GM12865 (cell line): ENCODE data around the gene MTA2.

Source experiments
- DNase-seq: peaks from one replicate; pipeline ENCODE4 v3.0.0; 2010; ENCODE audit warnings: low read depth
- H3K4me3 ChIP-seq: 2 replicates; pipeline ENCODE4 v1.5.1; 2011; ENCODE audit warnings: mild to moderate bottlenecking, low read depth, low read length, control low read depth
- CTCF ChIP-seq: IDR thresholded peaks from 2 replicates; pipeline ENCODE4 v1.5.1; 2011; ENCODE audit warnings: low read length, control low read depth, low read depth, inconsistent platforms; ENCODE audit not compliant: insufficient read depth; ENCODE audit errors: missing control alignments

The MTA2 gene

GRCh38 chr11:62547691-62548281, 53.9 kb downstream of the MTA2 start:
- no peak for TF ChIP-seq CTCF
- no peak for DNase-seq

GRCh38 chr11:62546929-62547625, 54.6 kb downstream of the MTA2 start:
- TF ChIP-seq CTCF, result no peak
- DNase-seq, result no peak
- peak overlapping the region; percentile 77 for H3K4me3 ChIP-seq

More at GRCh38 chr11:62547691-62548281, 53.9 kb downstream of the MTA2 start:
- no peak overlapping the region for H3K4me3 ChIP-seq

- TF ChIP-seq CTCF, result no peak
- DNase-seq, result peak; percentile 79
- H3K4me3 ChIP-seq, result peak within 1 kb of the TSS; percentile 77
Measured at GRCh38 chr11:62546244-62546928, 55.3 kb downstream of the MTA2 start, which contains the start of gene AHNAK. TSS of gene AHNAK (minus strand) at chr11:62546806. CDS start at chr11:62536098, 10,708 bp downstream.

- peak overlapping the region; percentile 77 for H3K4me3 ChIP-seq
- no peak for TF ChIP-seq CTCF
- peak; percentile 47 for DNase-seq
Measured at GRCh38 chr11:62545437-62546243, 56.0 kb downstream of the MTA2 start.

- DNase-seq, result peak; percentile 55
- TF ChIP-seq CTCF, result no peak
- H3K4me3 ChIP-seq, result peak overlapping the region; percentile 77
Measured at GRCh38 chr11:62544581-62545436, 56.9 kb downstream of the MTA2 start.
